GM10248 (cell line): ENCODE results near the gene DNAI1.

Source experiments
- CTCF ChIA-PET: fragments of 300-600 bp; sonication (Branson Sonifier 250); formaldehyde crosslinking; extraction: SDS; loops from one replicate; lab custom pipeline; 2021; ENCODE audit warnings: antibody characterized with exemption; lab: Yijun Ruan, JAX
- POLR2A ChIA-PET: fragments of 350-650 bp; sonication (Branson Sonifier 250); formaldehyde crosslinking; extraction: SDS; loops from one replicate; lab custom pipeline; 2020; ENCODE audit warnings: antibody characterized with exemption; lab: Yijun Ruan, JAX
- DNase-seq: peaks from one replicate; pipeline ENCODE4 v3.0.0; 2012; ENCODE audit errors: extremely low spot score
- TF ChIP-seq, protein P1 (sequence below): IDR thresholded peaks from 2 replicates; pipeline ENCODE4 v1.5.1; 2012; ENCODE audit warnings: mild to moderate bottlenecking, low read depth; ENCODE audit errors: extremely low read depth, missing control alignments, control extremely low read depth

The DNAI1 gene

DNA sequence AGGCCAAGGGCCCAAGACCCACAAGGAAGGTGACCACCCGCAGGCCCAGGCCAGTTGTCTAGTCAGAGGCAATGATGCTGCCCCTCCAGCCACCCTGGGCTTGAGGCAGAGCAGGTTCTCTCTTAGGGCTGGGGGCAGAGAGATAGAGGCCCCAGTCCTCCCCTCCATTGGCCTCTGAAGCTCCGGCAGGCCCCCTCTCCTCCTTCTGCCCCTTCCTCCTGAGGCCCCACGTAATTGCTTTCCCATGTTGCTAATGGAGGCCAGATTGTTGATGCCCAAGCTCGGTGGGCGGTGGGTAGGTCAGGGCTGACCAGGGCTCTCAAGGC is 90.8 kb downstream of the DNAI1 start:
- ChIA-PET CTCF (interaction anchor here (1.3 to 5.8 kb wide), 4 partner anchors 12 to 146 kb away, joined by 3 to 43 read pairs (median 12); no protein-coding TSS in a partner anchor), POLR2A (no interaction called here)
- DNase-seq: no peak
- TF ChIP-seq, protein P1, sequence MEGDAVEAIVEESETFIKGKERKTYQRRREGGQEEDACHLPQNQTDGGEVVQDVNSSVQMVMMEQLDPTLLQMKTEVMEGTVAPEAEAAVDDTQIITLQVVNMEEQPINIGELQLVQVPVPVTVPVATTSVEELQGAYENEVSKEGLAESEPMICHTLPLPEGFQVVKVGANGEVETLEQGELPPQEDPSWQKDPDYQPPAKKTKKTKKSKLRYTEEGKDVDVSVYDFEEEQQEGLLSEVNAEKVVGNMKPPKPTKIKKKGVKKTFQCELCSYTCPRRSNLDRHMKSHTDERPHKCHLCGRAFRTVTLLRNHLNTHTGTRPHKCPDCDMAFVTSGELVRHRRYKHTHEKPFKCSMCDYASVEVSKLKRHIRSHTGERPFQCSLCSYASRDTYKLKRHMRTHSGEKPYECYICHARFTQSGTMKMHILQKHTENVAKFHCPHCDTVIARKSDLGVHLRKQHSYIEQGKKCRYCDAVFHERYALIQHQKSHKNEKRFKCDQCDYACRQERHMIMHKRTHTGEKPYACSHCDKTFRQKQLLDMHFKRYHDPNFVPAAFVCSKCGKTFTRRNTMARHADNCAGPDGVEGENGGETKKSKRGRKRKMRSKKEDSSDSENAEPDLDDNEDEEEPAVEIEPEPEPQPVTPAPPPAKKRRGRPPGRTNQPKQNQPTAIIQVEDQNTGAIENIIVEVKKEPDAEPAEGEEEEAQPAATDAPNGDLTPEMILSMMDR: no peak

DNA sequence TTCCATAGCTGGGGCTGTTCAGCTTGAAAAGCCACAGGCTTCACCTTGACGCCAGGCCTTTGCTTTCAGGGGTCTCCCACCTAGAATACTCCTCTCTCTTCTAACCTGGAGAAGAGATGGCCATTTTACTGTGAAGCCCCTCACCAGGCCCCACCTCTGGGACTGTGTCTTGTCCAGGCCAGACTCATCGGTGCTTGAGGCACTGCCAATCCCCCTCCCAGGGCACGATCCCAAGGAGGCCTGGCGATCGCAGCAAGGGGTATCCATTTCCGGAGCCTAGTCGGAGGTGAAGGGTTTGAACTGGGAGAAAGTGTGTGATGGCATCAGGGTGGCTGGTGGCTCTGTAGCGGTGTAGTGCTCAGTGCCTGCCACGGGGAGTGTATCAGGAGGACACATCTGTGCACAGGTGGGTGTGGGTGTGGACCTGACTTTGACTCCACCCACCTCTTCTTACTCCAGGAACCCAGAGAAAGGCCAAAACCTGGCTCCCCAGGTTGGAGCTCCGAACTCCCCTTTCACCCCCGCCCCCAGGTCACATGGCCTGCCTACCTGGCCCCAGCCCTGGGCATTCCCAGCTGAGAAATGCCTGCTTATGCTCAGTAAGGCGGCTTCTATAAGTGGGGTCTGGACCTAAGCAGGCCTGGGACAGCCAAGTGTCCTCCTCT is 91.5 kb downstream of the DNAI1 start:
- CTCF ChIA-PET: interaction anchor here (1.3 to 5.8 kb wide), 3 partner anchors 11 to 84 kb away, joined by 3 to 43 read pairs (median 3); no protein-coding TSS in a partner anchor
- POLR2A ChIA-PET: interaction anchor here (0.6 kb wide), 1 partner anchor 49 kb away, joined by 3 read pairs; no protein-coding TSS in a partner anchor
- DNase-seq: no peak
- TF ChIP-seq, protein P1: no peak

DNA sequence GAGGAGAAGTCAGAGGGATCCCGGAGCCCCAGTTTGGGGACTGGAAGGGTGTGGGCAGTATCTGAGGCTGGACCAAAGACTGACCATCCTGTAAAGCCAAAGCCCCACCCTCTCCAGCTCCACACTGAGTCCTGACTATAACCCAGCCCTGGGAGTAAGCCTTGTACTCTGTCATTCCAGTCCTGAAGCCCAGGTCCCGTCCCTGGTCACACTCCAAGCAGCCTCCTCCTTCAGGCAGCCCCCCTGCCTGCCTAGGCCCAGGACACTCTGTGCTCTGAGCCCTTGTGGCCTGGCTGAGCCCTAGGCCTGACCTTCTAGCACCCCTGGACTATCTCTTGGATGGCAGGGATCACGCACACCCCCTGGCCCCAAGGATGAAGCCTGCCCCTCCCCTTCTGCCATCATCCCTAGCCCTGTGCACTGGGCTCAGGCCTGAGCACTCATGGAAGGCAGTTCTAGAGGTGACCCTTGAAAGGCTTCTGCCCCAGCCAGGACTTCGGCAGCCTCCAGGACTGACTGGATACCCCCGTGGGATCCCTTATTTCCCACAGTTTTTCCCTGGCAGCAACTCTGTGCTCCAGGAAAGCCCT is 92.2 kb downstream of the DNAI1 start:
- ChIA-PET CTCF (interaction anchor here (1.2 to 5.8 kb wide), 4 partner anchors 41 to 147 kb away, joined by 3 to 43 read pairs (median 6); no protein-coding TSS in a partner anchor), POLR2A (no interaction called here)
- DNase-seq: no peak
- TF ChIP-seq, protein P1: no peak

DNA sequence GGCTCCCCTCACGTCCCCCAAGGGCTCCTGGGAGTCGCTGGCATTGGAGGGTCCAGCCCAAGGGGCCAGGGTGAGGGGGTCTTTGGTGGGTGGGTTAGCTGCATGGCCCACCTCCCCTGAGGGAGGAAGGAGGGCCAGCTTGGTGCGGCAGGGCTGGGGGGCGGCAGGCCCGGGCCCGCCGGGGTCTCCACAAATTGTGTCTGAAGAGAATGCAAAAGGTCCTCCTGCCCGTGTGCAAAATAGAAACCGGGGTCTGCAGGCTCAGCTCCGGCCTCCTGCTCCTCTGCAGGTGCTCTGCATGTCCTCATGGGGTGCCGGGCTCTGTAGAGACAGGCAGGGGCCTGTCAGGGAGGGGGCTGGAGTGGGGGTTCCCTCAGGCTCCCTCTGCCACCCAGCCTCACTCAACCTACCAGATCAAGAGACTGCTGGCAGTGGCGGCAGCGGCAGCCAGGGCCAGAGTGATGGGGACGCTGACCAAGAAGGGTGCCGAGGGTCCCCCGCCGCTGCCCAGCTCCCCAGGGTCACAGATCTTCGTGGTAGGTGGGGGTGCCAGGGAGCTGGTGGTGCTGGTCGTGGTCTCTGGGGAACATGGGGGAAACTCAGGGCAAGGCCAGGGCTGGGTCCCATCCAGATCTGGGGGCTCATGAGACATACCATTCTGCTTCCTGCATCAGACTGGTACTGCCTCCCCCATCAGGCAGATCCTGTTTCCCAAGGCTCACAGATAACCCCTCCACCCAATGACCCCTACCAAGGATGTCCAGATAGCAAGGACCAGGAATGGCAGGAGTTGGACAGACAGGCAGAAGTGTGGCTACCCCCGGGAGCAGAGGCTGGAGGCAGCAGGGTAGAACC is 93.4 kb downstream of the DNAI1 start:
- POLR2A ChIA-PET: no interaction called here
- CTCF ChIA-PET: interaction anchor here (1.2 to 5.8 kb wide), 3 partner anchors 40 to 148 kb away, joined by 5 to 43 read pairs (median 6); no protein-coding TSS in a partner anchor
- TF ChIP-seq, protein P1: no peak
- DNase-seq: no peak

DNA sequence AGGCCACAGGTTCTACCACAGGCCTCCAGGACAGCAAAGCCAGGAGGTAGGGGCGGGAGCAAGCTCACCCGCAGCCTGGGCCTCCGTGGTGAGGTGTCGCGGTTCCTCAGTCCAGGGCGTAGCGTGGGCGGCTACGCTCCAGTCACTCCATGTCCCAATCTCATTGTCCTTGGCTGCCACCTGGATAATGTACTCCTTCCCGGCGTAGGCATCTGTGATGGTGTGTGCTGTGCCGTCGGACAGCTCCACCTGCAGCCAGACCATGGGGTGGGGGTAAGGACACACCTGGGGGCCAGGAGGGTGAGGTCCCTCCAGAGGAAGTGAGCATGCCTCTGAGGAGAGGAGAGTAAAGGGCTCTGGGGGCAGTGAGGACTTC is 94.0 kb downstream of the DNAI1 start:
- TF ChIP-seq, protein P1: no peak
- ChIA-PET POLR2A (no interaction called here), CTCF (interaction anchor here (1.6 kb wide), 1 partner anchor 149 kb away, joined by 6 read pairs; no protein-coding TSS in a partner anchor)
- DNase-seq: no peak

DNA sequence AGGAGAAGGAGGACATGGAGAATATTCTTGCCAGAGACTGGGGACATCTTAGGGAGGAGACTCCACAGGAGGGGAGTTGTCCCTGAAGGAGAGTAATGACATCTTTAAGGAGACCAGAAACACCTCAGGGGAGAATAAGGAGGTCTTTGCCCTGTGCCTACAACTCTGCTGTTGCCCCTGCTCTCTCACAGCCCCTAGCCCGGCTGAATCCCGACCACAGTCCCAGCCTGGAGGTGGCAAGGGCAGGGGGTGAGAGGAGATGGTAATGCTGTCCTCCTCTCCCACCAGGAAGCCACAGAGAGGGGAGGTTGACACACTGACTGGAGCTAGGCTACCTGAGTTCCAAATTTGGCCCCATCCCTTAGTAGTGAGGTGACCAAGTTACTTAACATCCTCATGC is 94.4 kb downstream of the DNAI1 start:
- ChIA-PET CTCF (no interaction called here), POLR2A (no interaction called here)
- DNase-seq: no peak
- TF ChIP-seq, protein P1: no peak
